Thyroid gland (tissue), 4 donors: ENCODE data around the gene KDM4B.

Experiments
- POLR2A ChIP-seq, 2 donors: fragments of 450-650 bp; IDR thresholded peaks; one replicate each; pipeline ENCODE4 v1.6.1; 2017; ENCODE audit warnings: antibody characterized with exemption in 2 of 2, mild to moderate bottlenecking in 2 of 2, moderate library complexity in 1 of 2
- TF ChIP-seq, protein P1 (sequence below), 6 experiments: fragments of 200-600 bp in 3 of 6; fragments of 450-650 bp in 3 of 6; sonication (generic) in 3 of 6; IDR thresholded peaks; one replicate each; pipeline ENCODE4 v1.5.1; 2016 to 2019; ENCODE audit warnings: antibody characterized with exemption in 6 of 6, mild to moderate bottlenecking in 2 of 6, inconsistent platforms in 1 of 6, moderate library complexity in 1 of 6

DNA sequence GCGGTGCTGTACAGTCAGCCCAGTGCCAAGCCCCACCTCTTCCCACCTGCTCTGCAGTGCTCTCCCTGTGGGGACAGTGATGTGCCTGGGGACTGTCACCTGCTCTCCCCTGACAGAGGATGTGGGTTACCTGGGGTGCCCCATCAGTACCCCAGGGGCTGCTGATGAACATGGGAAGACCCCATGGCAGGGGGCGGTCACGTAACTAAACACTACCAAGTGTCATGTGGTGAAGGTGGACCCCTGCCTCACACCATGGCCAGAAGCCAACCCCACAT is 12.7 kb downstream of the KDM4B start:
- TF ChIP-seq, protein P1, sequence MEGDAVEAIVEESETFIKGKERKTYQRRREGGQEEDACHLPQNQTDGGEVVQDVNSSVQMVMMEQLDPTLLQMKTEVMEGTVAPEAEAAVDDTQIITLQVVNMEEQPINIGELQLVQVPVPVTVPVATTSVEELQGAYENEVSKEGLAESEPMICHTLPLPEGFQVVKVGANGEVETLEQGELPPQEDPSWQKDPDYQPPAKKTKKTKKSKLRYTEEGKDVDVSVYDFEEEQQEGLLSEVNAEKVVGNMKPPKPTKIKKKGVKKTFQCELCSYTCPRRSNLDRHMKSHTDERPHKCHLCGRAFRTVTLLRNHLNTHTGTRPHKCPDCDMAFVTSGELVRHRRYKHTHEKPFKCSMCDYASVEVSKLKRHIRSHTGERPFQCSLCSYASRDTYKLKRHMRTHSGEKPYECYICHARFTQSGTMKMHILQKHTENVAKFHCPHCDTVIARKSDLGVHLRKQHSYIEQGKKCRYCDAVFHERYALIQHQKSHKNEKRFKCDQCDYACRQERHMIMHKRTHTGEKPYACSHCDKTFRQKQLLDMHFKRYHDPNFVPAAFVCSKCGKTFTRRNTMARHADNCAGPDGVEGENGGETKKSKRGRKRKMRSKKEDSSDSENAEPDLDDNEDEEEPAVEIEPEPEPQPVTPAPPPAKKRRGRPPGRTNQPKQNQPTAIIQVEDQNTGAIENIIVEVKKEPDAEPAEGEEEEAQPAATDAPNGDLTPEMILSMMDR (IDR thresholded peaks at IDR 0.05), result no peak
- no peak for TF ChIP-seq POLR2A (IDR thresholded peaks at IDR 0.05)
